ENCODE results near the gene ZPR1.
"Not testable (repeated sequence)": the region's sequence is repeated elsewhere in the genome, so short reads cannot be mapped to it uniquely, and the experiment has no call there.

ZPR1 gene

GRCh38 chr11:116823031-116823843, 35.4 kb upstream of the ZPR1 start, which contains the start of gene APOA4:
APOA4 (minus strand) TSS chr11:116823304; CDS start chr11:116823191, 113 bp downstream.
- DNase-seq: no peak

GRCh38 chr11:116822575-116822974, 34.8 kb upstream of the ZPR1 start:
- DNase-seq: no peak

- no peak for DNase-seq
Observed at GRCh38 chr11:116821050-116821918, 33.5 kb upstream of the ZPR1 start.

- no peak for DNase-seq
Observed at GRCh38 chr11:116819049-116819448, 31.2 kb upstream of the ZPR1 start.

DNA sequence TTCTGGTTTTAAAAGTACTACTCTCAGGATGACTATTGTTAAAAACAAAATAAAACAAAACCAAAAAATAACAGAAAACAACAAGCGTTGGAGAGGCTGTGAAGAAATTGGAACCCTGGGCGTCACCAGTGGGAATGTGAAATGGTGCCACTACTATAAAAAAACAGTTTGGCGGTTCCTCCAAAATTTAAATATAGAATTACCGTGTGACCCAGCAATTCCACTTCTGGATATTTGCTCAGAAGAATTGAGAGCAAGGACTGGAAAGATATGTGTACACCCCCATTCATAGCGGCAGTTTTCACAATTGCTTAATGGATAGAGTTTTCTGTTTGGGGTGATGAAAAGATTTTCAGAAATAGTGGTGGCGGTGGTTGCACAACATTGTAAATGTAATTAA, 26.7 kb upstream of the ZPR1 start:
- no peak for DNase-seq

DNA sequence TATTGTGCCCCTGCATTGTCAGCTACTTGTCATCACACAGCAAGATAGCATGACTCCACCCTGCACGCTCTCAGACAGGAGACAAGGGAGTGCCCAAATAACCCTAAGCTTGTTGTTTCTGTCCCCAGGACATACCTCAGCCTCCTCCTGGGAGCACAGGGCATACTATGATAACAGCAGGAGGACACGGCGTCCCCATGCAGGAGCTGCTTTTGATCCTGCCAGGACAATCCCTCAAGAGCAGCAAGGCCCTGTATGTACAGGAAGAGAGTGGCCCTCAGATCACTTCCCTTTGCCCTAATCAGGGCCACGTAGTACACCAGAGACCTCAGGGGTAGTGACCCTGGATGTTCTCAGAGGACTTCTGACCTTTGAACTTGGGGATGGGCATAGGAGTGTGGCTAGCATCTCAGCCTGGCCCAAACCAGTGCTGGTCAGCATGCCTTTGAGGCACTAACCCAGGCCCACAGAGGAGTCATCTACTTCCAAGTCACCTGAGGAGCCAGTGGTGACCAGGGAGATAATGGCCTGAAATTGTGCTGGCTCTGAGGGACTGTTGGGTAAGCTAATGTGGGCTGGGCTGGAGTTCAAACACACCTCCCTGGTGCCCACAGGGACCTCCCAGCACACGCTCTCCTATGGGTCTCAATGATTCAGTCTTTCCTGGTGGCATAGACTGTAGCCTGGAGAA, 26.1 kb upstream of the ZPR1 start:
- DNase-seq: no peak

DNA sequence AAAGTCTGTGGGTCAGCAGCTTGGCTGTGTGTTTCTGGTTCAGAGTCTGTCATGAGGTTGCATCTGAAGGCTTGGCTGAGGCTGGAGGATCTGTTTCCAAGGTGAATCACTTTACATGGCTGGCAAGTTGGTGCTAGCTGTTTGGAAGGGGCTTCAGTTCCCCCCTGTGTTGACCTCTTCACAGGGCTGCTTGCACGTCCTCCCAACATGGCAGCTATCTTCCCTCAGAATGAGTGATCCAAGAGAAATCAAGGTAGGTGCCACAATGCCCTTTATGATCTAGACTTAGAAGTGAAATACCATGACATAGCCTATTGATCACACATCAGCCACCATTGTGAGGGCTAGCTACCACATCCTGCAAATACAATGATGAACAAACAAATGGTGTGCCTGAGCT, 25.3 kb upstream of the ZPR1 start:
- DNase-seq: no peak

GRCh38 chr11:116812109-116812508, 24.3 kb upstream of the ZPR1 start:
- DNase-seq: no peak

DNA sequence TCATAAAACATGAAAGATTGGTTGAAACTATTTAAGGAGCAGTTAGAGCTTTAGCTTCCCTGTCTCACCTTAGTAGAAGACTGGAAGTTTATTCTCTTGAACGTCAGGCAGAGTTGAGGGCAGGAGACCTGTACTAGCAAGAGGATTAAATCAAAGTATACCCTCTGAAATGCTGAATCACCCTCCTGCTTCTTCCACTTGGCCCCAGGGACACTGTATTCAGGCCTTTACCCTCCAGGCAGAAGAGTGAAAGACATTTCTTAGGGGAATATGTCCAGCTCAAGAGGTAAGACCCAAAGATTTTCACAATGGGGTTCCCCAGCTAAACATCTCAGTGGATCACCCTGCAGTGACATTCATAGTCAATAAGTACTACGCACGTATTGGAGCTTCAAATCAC, 23.4 kb upstream of the ZPR1 start:
- DNase-seq: no peak

DNA sequence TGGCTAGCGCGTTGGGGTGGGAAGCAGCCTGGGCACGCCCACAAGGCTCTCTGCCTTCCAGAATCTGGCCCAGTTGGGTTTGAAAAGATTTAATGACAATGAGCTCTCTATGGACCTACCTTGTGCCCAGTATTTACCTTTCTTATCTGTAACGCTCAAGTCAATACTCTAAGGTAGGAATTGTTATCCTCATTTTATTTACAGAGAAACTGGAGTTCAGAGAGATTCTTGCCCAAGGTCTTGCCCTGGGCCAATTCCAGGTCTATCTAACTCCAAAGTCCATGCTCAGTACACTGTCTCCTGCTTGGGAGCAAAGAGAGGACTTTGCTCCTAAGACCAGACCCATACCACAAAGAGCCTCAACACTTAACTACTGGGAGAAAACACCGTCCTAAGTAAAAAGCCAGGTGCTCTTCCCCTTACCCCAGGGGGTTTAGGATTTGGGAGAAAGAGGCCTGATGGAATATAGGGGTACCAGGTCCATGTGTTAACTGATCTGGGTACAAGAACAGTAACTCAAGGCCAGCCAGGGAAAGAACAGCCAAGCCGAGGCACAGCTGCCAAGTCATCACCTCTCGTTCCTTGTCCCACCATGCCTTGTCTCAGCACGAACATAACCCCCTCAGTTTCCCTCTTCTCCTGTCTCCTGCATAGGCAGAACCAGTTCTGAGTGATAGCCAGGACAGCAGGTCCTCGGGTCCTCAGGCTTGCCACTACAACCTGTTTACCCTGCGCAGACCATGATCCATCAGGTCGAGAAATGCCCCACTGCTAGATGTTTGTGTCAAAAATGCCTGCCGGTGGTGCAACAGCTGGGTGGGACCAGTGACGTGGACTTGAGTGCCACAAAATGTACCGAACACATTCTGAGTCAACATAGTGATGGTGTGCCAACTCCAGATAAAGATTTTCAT, 20.7 kb upstream of the ZPR1 start:
- no peak for DNase-seq

- DNase-seq: no peak
Observed at GRCh38 chr11:116807601-116808261, 19.9 kb upstream of the ZPR1 start.

GRCh38 chr11:116804001-116804400, 16.2 kb upstream of the ZPR1 start:
- no peak for DNase-seq

- not testable (repeated sequence) for DNase-seq
Observed at GRCh38 chr11:116801662-116802061, 13.8 kb upstream of the ZPR1 start.

DNA sequence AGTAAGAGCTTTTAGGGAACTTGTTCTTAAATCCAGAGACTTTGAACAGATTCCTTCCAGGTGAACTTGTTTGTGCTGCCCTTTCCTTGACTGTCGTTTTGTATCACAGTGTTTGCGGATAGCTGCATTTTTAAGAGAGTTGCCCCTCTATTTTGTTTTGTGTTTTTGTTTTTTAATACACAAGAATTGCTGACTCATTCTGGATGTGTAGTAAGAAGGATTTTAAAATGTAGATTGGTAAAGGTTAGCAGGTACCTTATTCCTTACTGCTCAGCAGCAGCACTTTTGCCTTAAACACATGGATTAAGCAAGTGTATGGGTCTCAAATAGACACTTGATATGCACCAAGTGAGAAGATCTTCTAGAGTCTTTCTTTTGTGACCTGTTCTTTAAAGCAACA, 12.8 kb upstream of the ZPR1 start:
- DNase-seq: no peak

DNA sequence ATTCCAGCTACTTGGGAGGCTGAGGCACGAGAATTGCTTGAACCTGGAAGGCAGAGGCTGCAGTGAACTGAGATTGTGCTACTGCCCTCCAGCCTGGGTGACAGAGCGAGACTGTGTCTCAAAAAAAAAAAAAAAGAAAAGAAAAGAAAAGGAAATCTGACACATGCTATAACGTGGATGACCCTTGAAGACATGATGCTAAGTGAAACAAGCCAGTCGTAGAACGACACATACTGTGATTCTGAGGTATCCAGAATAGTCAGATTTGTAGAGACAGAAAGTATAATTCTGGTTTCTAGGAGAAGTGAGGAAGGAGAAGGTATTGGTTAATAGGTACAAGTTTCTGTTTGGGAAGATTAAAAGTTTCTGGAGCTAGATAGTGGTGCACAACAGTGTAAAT, 10.5 kb upstream of the ZPR1 start:
- DNase-seq: no peak

GRCh38 chr11:116797816-116798215, 10.0 kb upstream of the ZPR1 start:
- DNase-seq: no peak

DNA sequence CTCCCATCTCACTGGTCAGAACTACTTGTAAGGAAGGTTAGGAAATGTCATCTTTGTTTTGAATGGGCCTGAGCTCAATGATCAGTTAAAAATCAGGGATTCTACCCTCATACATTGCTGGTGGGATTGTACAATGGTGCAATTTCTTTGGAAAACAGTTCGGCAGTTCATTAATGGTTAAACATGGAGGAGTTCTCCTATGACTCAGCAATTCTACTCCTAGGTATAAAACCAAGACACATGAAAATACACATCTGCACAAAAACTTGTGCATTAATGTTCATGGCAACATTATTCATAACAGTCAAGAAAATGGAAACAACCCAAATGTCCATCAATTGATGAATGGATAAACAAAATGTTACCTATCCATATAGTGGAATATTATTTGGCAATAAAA, 8.7 kb upstream of the ZPR1 start:
- DNase-seq: no peak

GRCh38 chr11:116794851-116795250, 7.0 kb upstream of the ZPR1 start:
- no peak for DNase-seq

DNA sequence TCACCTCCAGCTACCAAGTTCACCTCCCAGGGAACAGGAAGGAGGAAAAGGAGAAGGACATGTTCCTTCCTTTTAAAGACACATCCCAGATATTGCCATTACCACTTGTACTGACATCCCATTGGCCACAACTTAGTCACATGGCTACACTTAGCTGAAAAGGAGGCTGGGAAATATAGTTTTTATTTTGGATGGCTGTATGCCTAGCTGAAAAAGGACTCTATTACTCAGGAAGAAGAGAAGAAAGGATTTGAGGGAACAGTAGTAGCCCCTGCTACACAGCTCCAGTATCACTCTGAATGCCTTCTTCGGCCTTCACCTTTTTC, 5.9 kb upstream of the ZPR1 start:
- DNase-seq: no peak

- no peak for DNase-seq
Observed at GRCh38 chr11:116792869-116793771, 5.3 kb upstream of the ZPR1 start.
